HG03571 (cell line): Measurements from ENCODE around the gene TUBA4A.
A peak's percentile ranks its signal among the peaks of the same experiment; 100 is the strongest.

ENCODE experiments used
- ATAC-seq: cut with Tn5 transposase; IDR thresholded peaks from one replicate; pipeline ENCODE4 v1.9.1; 2021; ENCODE audit not compliant: unreplicated experiment

Gene TUBA4A

GRCh38 chr2:219244789-219245147 is 8.9 kb downstream of the TUBA4A start:
- no peak for ATAC-seq

GRCh38 chr2:219243291-219243761 is 10.4 kb downstream of the TUBA4A start:
- ATAC-seq, result no peak

GRCh38 chr2:219234331-219234730 is 19.4 kb downstream of the TUBA4A start:
- no peak for ATAC-seq

GRCh38 chr2:219230059-219230540 is 23.6 kb downstream of the TUBA4A start:
- ATAC-seq, result no peak

- ATAC-seq, result peak; percentile 97
Measured at GRCh38 chr2:219229305-219230058, 24.2 kb downstream of the TUBA4A start, which contains the start of the genes ANKZF1 and ATG9A. Gene ANKZF1, plus strand, starts transcription at chr2:219229806. Its CDS starts 452 bp downstream, at chr2:219230258. Gene ATG9A, minus strand, starts transcription at chr2:219229636. Its CDS starts 1,612 bp downstream, at chr2:219228024.

- ATAC-seq, result no peak
Measured at GRCh38 chr2:219228911-219229304, 24.8 kb downstream of the TUBA4A start.

GRCh38 chr2:219228041-219228910 is 25.4 kb downstream of the TUBA4A start:
- no peak for ATAC-seq

- no peak for ATAC-seq
Measured at GRCh38 chr2:219225350-219225749, 28.4 kb downstream of the TUBA4A start.

GRCh38 chr2:219223831-219224610 is 29.7 kb downstream of the TUBA4A start:
- ATAC-seq, result no peak

GRCh38 chr2:219221957-219222518 is 31.7 kb downstream of the TUBA4A start:
- ATAC-seq, result no peak

- no peak for ATAC-seq
Measured at GRCh38 chr2:219220652-219221402, 32.9 kb downstream of the TUBA4A start.

- ATAC-seq, result no peak
Measured at GRCh38 chr2:219219784-219220532, 33.8 kb downstream of the TUBA4A start.

- ATAC-seq, result peak; percentile 82
Measured at GRCh38 chr2:219218732-219219701, 34.7 kb downstream of the TUBA4A start, which contains the start of gene ABCB6. Gene ABCB6, minus strand, starts transcription at chr2:219218958. Its CDS starts 285 bp downstream, at chr2:219218673.

GRCh38 chr2:219218217-219218731 is 35.4 kb downstream of the TUBA4A start:
- peak; percentile 17 for ATAC-seq

GRCh38 chr2:219216535-219216915 is 37.2 kb downstream of the TUBA4A start:
- ATAC-seq, result no peak

GRCh38 chr2:219215871-219216534 is 37.7 kb downstream of the TUBA4A start:
- ATAC-seq, result no peak

GRCh38 chr2:219214786-219215185 is 38.9 kb downstream of the TUBA4A start:
- ATAC-seq, result no peak
